Astrocyte (in vitro differentiated cells and primary cell): ENCODE measurements around the gene ZNF835. TPM values are rescaled to one million over a fixed set of nuclear protein-coding genes. Genes with fewer than 3 reads are reported as not detected.

Source experiments
- DNase-seq: peaks from one replicate; pipeline ENCODE4 v3.0.0-alpha.2; 2010; ENCODE audit warnings: low read depth
- FAIRE-seq: peaks from 2 replicates; lab custom pipeline; 2011; peaks lifted over from hg19 to GRCh38; lab: Jason Lieb, UNC
- H2AFZ ChIP-seq: 2 replicates; pipeline ENCODE4 v1.6.0; 2012; ENCODE audit warnings: low read depth, low read length, inconsistent platforms
- H3K27ac ChIP-seq: 2 replicates; pipeline ENCODE4 v1.5.1; 2011; ENCODE audit warnings: low read depth, low read length, inconsistent platforms
- H3K27me3 ChIP-seq: 2 replicates; pipeline ENCODE4 v1.6.0; 2011; ENCODE audit warnings: low read length, inconsistent platforms; ENCODE audit not compliant: insufficient read depth
- H3K36me3 ChIP-seq: 2 replicates; pipeline ENCODE4 v1.5.1; 2011; ENCODE audit warnings: low read length, inconsistent platforms; ENCODE audit not compliant: insufficient read depth
- H3K4me1 ChIP-seq: 2 replicates; pipeline ENCODE4 v1.5.1; 2011; ENCODE audit warnings: low read length, inconsistent platforms; ENCODE audit not compliant: insufficient read depth
- H3K4me2 ChIP-seq: 2 replicates; pipeline ENCODE4 v1.6.0; 2012; ENCODE audit warnings: low read length, inconsistent platforms
- H3K4me3 ChIP-seq: 2 replicates; pipeline ENCODE4 v1.5.1; 2011; ENCODE audit warnings: low read depth, mild to moderate bottlenecking, low read length, inconsistent platforms; ENCODE audit not compliant: insufficient read depth
- H3K79me2 ChIP-seq: 2 replicates; pipeline ENCODE4 v1.6.0; 2012; ENCODE audit warnings: mild to moderate bottlenecking, low read length, inconsistent platforms; ENCODE audit not compliant: insufficient read depth
- H3K9ac ChIP-seq: 2 replicates; pipeline ENCODE4 v1.6.0; 2012; ENCODE audit warnings: mild to moderate bottlenecking, low read length, inconsistent platforms
- H3K9me3 ChIP-seq: 2 replicates; pipeline ENCODE4 v1.5.1; 2012; ENCODE audit warnings: low read depth, mild to moderate bottlenecking, low read length, inconsistent platforms; ENCODE audit not compliant: insufficient read depth
- H4K20me1 ChIP-seq: 2 replicates; pipeline ENCODE4 v1.6.0; 2012; ENCODE audit warnings: low read length, inconsistent platforms; ENCODE audit not compliant: insufficient read depth
- H3K27ac Mint-ChIP-seq: one replicate; pipeline ENCODE4 v1.8.0; 2021; ENCODE audit warnings: mild to moderate bottlenecking, mixed read lengths; ENCODE audit not compliant: unreplicated experiment
- H3K27me3 Mint-ChIP-seq: one replicate; pipeline ENCODE4 v1.8.0; 2021; ENCODE audit warnings: low read depth, mixed read lengths; ENCODE audit not compliant: unreplicated experiment
- H3K36me3 Mint-ChIP-seq: one replicate; pipeline ENCODE4 v1.8.0; 2021; ENCODE audit warnings: low read depth, mixed read lengths; ENCODE audit not compliant: unreplicated experiment
- H3K4me1 Mint-ChIP-seq: one replicate; pipeline ENCODE4 v1.8.0; 2021; ENCODE audit warnings: low read depth, mixed read lengths; ENCODE audit not compliant: unreplicated experiment
- H3K4me3 Mint-ChIP-seq: one replicate; pipeline ENCODE4 v1.8.0; 2021; ENCODE audit warnings: mild to moderate bottlenecking, moderate library complexity, mixed read lengths; ENCODE audit not compliant: unreplicated experiment
- H3K9me3 Mint-ChIP-seq: one replicate; pipeline ENCODE4 v1.8.0; 2021; ENCODE audit warnings: mild to moderate bottlenecking, mixed read lengths; ENCODE audit not compliant: unreplicated experiment
- CTCF ChIP-seq: IDR thresholded peaks from 2 replicates; pipeline ENCODE4 v1.5.1; 2011; ENCODE audit warnings: low read depth, mild to moderate bottlenecking, inconsistent platforms, low read length, moderate library complexity; ENCODE audit not compliant: insufficient read depth
- EZH2 ChIP-seq: IDR thresholded peaks from 2 replicates; pipeline ENCODE4 v1.6.1; 2012; ENCODE audit warnings: mild to moderate bottlenecking, low read length, inconsistent platforms; ENCODE audit not compliant: insufficient read depth
- total RNA-seq: library from RNA; stranded (reverse); gene quantifications from 2 replicates; pipeline ENCODE4 v1.2.1, GENCODE V29; 2021

The ZNF835 gene
- total RNA-seq, 1 donor from 2014 or later: not detected

DNA sequence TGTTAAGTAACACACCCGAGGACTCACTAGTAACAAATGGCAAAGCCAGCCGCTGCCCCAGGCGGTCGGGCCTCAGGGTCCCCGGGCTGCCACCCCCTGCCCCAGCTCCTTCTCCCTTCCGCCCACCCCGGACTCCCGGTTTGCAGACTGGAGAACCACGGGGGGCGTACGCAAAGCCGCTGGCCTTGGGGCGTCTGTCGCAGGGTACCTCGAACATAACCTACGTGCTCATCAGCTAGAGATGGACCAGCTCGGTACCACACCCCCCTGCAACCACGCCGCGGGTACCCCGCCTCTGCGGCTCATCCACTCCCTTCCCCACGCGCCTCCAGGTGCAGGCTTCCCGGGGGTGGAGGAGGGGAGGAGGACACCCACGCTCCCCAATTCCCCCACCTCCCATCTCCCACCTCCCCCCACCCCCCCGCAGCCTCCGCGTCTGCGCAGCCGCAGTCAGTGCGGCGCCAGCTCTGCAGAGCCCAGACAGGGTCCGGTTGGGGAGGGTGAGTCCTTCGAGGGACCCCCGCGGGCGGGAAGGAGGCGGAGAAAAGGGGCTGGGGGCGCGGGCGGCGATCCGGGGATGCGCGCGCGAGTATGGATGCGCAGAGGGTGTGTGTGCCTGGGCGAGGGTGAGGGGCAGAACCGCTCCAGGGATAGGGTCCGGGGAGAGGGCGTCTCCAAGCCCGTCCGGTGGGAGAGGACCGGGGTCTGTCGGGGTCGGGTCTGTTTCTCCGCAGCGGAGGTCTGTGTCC, 28.7 kb downstream of the ZNF835 start, which contains the start of gene SMIM17:
TSS of gene SMIM17 (plus strand) at position 449 of the 749 bp plus-strand sequence. CDS start 2,509 bp downstream, outside the sequence.
- no peak for FAIRE-seq
- no peaks in the 10 kb centered on the region for H3K36me3 ChIP-seq
- H3K4me3 ChIP-seq: no peak within 1 kb of the TSS
- H4K20me1 ChIP-seq: no peaks in the 10 kb centered on the region
- no peak within 1 kb of the TSS for H3K4me2 ChIP-seq
- H3K9me3 Mint-ChIP-seq: peaks cover 41% of the 10 kb centered on the region
- no peaks in the 10 kb centered on the region for H3K27me3 ChIP-seq
- no peak within 1 kb of the TSS for H3K27ac ChIP-seq
- H3K27ac Mint-ChIP-seq: no peak within 1 kb of the TSS
- no peak within 1 kb of the TSS for H2AFZ ChIP-seq
- H3K79me2 ChIP-seq: no peaks in the 10 kb centered on the region
- no peak within 1 kb of the TSS for H3K9ac ChIP-seq
- no peaks in the 10 kb centered on the region for H3K36me3 Mint-ChIP-seq
- no peak for DNase-seq
- H3K27me3 Mint-ChIP-seq: no peaks in the 10 kb centered on the region
- no peak within 1 kb of the TSS for H3K4me3 Mint-ChIP-seq
- no peaks in the 10 kb centered on the region for H3K4me1 Mint-ChIP-seq
- no peaks in the 10 kb centered on the region for H3K4me1 ChIP-seq
- TF ChIP-seq CTCF (no peak), EZH2 (no peak)
- H3K9me3 ChIP-seq: peaks cover 12% of the 10 kb centered on the region

- Mint-ChIP-seq H3K36me3 (no peaks in the 10 kb centered on the region), H3K27me3 (no peaks in the 10 kb centered on the region), H3K27ac (no peak overlapping the region), H3K4me3 (no peak overlapping the region), H3K9me3 (peaks cover 31% of the 10 kb centered on the region), H3K4me1 (no peaks in the 10 kb centered on the region)
- Histone ChIP-seq H3K27ac (no peak overlapping the region), H3K36me3 (no peaks in the 10 kb centered on the region), H3K4me3 (no peak overlapping the region), H3K9ac (no peak overlapping the region), H3K9me3 (peaks cover under 1% of the 10 kb centered on the region), H2AFZ (no peak overlapping the region), H3K4me2 (no peak overlapping the region), H3K79me2 (no peaks in the 10 kb centered on the region), H3K27me3 (no peaks in the 10 kb centered on the region), H3K4me1 (no peaks in the 10 kb centered on the region), H4K20me1 (no peaks in the 10 kb centered on the region)
- TF ChIP-seq CTCF: no peak
- TF ChIP-seq EZH2: no peak
- FAIRE-seq (no peak), DNase-seq (peak; percentile 3)
Observed at GRCh38 chr19:56639217-56639616, 32.3 kb downstream of the ZNF835 start.

DNA sequence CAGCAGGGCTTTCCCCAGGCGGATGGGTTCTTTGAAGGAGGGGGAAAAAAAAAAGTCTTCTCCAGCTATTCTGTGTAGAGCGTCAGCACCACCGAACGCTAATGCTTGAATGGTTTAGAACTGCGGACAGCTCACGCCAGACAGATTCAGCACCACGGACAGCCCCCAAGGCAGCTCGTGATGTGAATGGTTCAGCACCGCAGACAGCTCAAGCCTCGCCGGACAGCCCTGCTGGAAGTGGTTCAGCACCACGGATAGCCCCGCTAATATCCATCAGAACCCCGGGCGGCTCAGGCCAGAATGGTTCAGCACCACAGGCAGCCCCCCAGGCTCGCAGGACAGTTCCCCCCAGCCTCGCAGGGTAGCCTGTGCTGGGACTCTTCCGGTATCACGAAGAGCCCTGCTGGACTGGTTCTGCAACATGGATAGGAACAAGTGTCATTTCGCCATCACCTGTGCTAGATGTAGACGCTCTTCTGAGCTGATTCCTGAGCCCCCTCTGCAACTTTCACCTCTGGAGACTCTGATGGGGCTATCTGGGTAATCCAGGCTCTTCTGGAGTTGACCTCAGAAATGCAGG, 33.5 kb downstream of the ZNF835 start:
- Histone ChIP-seq H3K79me2 (no peaks in the 10 kb centered on the region), H3K27me3 (no peaks in the 10 kb centered on the region), H3K4me3 (no peak overlapping the region), H3K9ac (no peak overlapping the region), H3K4me1 (no peaks in the 10 kb centered on the region), H4K20me1 (no peaks in the 10 kb centered on the region), H3K27ac (no peak overlapping the region), H3K36me3 (no peaks in the 10 kb centered on the region), H3K9me3 (peaks cover 4% of the 10 kb centered on the region), H3K4me2 (no peak overlapping the region), H2AFZ (no peak overlapping the region)
- peaks cover 30% of the 10 kb centered on the region for H3K9me3 Mint-ChIP-seq
- DNase-seq (peak; percentile 71), FAIRE-seq (no peak)
- H3K4me3 Mint-ChIP-seq: no peak overlapping the region
- no peaks in the 10 kb centered on the region for H3K4me1 Mint-ChIP-seq
- H3K27me3 Mint-ChIP-seq: no peaks in the 10 kb centered on the region
- no peaks in the 10 kb centered on the region for H3K36me3 Mint-ChIP-seq
- H3K27ac Mint-ChIP-seq: no peak overlapping the region
- TF ChIP-seq CTCF: no peak
